CD4-positive, CD25-positive, alpha-beta regulatory T cell (primary cell): ENCODE measurements around the gene AGTPBP1. TPM values are rescaled to one million over a fixed set of nuclear protein-coding genes. Genes with fewer than 3 reads are reported as not detected.

Experiments
- ATAC-seq, 2 donors: fragments of 150-1000 bp; cut with Tn5 transposase; one replicate each; pipeline ENCODE4 v1.10.0; 2021; ENCODE audit warnings: low read depth in 2 of 2, moderate number of reproducible peaks in 2 of 2, moderate library complexity in 1 of 2
- DNase-seq, 3 donors: peaks; one replicate each; pipeline versions ENCODE4 v3.0.0 to v3.0.0-alpha.2; 2012 to 2022; ENCODE audit warnings: mixed read lengths in 1 of 3
- H3K27ac ChIP-seq: one replicate; pipeline ENCODE4 v1.7.0; 2013; ENCODE audit warnings: mild to moderate bottlenecking, low read length; ENCODE audit not compliant: insufficient read depth, poor library complexity, severe bottlenecking
- H3K27me3 ChIP-seq: one replicate; pipeline ENCODE4 v1.7.0; 2013; ENCODE audit warnings: low read length; ENCODE audit not compliant: control insufficient read depth, insufficient read depth
- H3K36me3 ChIP-seq: one replicate; pipeline ENCODE4 v1.7.0; 2013; ENCODE audit warnings: mild to moderate bottlenecking, low read length, moderate library complexity; ENCODE audit not compliant: control insufficient read depth, insufficient read depth
- H3K4me1 ChIP-seq: 2 replicates; pipeline ENCODE4 v1.7.0; 2013; ENCODE audit warnings: mild to moderate bottlenecking, low read length; ENCODE audit not compliant: insufficient read depth, control insufficient read depth, poor library complexity, severe bottlenecking
- H3K4me3 ChIP-seq: one replicate; pipeline ENCODE4 v1.7.0; 2013; ENCODE audit warnings: low read depth, mild to moderate bottlenecking, low read length, moderate library complexity
- H3K9me3 ChIP-seq, 2 experiments: 1 replicate in 1 of 2; 2 replicates in 1 of 2; pipeline ENCODE4 v1.7.0; 2013; ENCODE audit warnings: low read length in 2 of 2, mild to moderate bottlenecking in 1 of 2, moderate library complexity in 1 of 2; ENCODE audit not compliant: control insufficient read depth in 2 of 2
- H3K27ac Mint-ChIP-seq, 3 donors: one replicate each; pipeline ENCODE4 v1.8.0; 2020 to 2022; ENCODE audit warnings: mild to moderate bottlenecking in 3 of 3, mixed read lengths in 3 of 3, moderate library complexity in 2 of 3
- H3K27me3 Mint-ChIP-seq: one replicate; pipeline ENCODE4 v1.8.0; 2022; ENCODE audit warnings: mild to moderate bottlenecking, mixed read lengths
- H3K36me3 Mint-ChIP-seq: one replicate; pipeline ENCODE4 v1.8.0; 2020; ENCODE audit warnings: mixed read lengths
- H3K4me1 Mint-ChIP-seq, 4 donors: one replicate each; pipeline ENCODE4 v1.8.0; 2020 to 2022; ENCODE audit warnings: mixed read lengths in 4 of 4, mild to moderate bottlenecking in 1 of 4
- H3K4me3 Mint-ChIP-seq, 4 donors: one replicate each; pipeline ENCODE4 v1.8.0; 2020 to 2022; ENCODE audit warnings: mild to moderate bottlenecking in 4 of 4, mixed read lengths in 4 of 4, moderate library complexity in 3 of 4
- H3K9me3 Mint-ChIP-seq, 7 donors: one replicate each; pipeline ENCODE4 v1.8.0; 2020 to 2022; ENCODE audit warnings: mixed read lengths in 7 of 7, mild to moderate bottlenecking in 3 of 7, moderate library complexity in 2 of 7
- polyA plus RNA-seq, 4 donors: library from polyadenylated mRNA; unstranded; fragments of 300-500 nt; fragmentation: Illumina TruSeq; gene quantifications; one replicate each; pipeline ENCODE4 v1.2.3, GENCODE V29; 2021
- total RNA-seq: library from RNA; stranded (reverse); gene quantifications from one replicate; pipeline ENCODE4 v1.2.3, GENCODE V29; 2022

The AGTPBP1 gene
- total and polyA plus RNA-seq, 5 donors from 2014 or later, result 21.1 to 55.6 (median 23.4) TPM

DNA sequence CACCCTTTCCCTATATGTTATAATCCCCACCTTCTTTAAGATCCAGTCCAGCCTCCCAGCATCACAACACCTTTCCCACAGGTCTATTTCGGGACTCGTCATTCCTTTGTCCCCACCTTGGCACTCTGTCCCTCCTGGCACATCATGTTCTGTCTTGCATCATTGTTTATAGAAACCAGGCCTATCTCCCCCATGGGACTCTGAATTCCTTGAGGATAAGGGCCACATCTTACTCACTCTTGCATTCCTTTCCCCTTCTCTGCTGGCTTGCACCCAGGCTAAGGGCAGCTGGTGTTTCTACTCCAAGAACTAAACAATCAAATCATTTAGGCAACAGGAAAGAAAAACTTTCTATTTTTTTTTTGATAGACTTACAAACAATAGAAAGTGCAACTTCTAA, 205.7 kb downstream of the AGTPBP1 start:
- Mint-ChIP-seq H3K9me3 (peaks cover 0 to 3% (median 0%) of the 10 kb centered on the region in 7 donors), H3K27ac (no peak overlapping the region), H3K4me1 (no peaks in the 10 kb centered on the region), H3K4me3 (no peak overlapping the region), H3K27me3 (no peaks in the 10 kb centered on the region), H3K36me3 (no peaks in the 10 kb centered on the region)
- ATAC-seq (no peak), DNase-seq (no peak)
- Histone ChIP-seq H3K27me3 (no peaks in the 10 kb centered on the region), H3K27ac (no peak overlapping the region), H3K36me3 (no peaks in the 10 kb centered on the region), H3K4me3 (no peak overlapping the region), H3K4me1 (no peaks in the 10 kb centered on the region), H3K9me3 (no peaks in the 10 kb centered on the region)

DNA sequence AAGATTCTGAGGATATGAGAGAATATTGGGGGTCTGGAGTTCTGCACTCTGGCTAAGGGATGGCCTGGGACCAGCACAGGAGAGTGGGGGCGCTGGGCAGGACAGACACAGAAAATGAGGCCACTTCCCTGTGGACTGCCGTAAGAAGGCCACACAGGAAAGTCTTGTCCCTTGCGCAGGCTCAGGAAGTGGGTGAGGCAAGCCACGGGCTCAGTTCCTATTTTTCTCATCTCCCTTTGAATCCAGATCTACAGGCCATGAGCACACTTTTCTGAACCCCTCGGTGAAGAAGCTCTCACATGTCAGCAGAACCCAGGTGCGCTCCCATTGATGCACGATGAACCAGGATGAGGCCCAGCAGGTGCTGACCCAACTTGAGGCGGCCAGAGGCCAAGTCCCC, 207.4 kb downstream of the AGTPBP1 start:
- H3K27me3 ChIP-seq, result no peaks in the 10 kb centered on the region

DNA sequence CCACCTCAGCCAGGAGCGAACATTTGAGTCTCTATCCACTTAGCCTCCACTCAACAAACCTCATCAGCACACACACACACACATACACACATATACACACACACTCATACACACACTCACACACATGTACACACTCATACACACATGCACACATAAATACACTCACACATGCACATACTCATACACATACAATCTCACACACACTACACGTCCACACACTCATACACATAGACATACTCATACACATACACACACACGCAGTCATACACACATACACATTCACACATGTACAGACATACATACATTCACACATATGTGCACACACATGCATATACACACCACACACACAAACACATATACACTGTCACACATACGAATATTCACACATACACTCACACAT, 208.2 kb downstream of the AGTPBP1 start:
- no peaks in the 10 kb centered on the region for H3K4me1 ChIP-seq
- Mint-ChIP-seq H3K4me1 (no peaks in the 10 kb centered on the region), H3K27me3 (no peaks in the 10 kb centered on the region), H3K9me3 (no peaks in the 10 kb centered on the region), H3K27ac (no peak overlapping the region), H3K36me3 (no peaks in the 10 kb centered on the region), H3K4me3 (no peak overlapping the region)
- ATAC-seq, result no peak
- H3K36me3 ChIP-seq, result no peaks in the 10 kb centered on the region
- no peak for DNase-seq
- H3K27ac ChIP-seq, result no peak overlapping the region
- H3K9me3 ChIP-seq, result no peaks in the 10 kb centered on the region
- H3K4me3 ChIP-seq, result no peak overlapping the region
- H3K27me3 ChIP-seq, result no peaks in the 10 kb centered on the region

More for the DNA sequence above, 207.4 kb downstream of the AGTPBP1 start:
- Histone ChIP-seq H3K4me3 (no peak overlapping the region), H3K27ac (no peak overlapping the region), H3K36me3 (no peaks in the 10 kb centered on the region), H3K4me1 (no peaks in the 10 kb centered on the region), H3K9me3 (no peaks in the 10 kb centered on the region)
- Mint-ChIP-seq H3K36me3 (no peaks in the 10 kb centered on the region), H3K27ac (no peak overlapping the region), H3K27me3 (no peaks in the 10 kb centered on the region), H3K9me3 (no peaks in the 10 kb centered on the region), H3K4me1 (no peaks in the 10 kb centered on the region), H3K4me3 (no peak overlapping the region)
- no peak for DNase-seq
- ATAC-seq, result no peak

- no peaks in the 10 kb centered on the region for H3K4me1 Mint-ChIP-seq
- DNase-seq, result no peak
Measured at GRCh38 chr9:85530721-85531120, 211.0 kb downstream of the AGTPBP1 start.

DNA sequence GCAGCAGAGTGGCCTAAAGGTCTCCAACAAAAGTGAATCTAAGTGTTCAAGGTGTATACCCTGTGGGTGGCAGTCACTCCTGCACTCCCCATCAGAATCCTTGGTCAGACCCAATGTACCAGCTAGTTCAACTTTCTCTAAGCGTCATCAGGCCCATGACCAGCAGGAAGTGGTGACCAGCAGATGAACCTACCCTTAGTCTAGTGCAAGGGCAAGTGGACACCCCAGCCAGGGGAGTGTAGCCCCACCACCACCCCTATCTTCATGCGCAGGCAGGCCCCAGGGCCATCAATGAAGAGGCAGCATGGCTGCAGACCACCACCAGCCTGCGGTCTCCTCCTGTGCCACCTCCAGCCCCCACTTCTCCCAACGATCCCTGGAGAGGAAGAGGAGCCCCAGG, 213.1 kb downstream of the AGTPBP1 start:
- Mint-ChIP-seq H3K36me3 (no peaks in the 10 kb centered on the region), H3K9me3 (no peaks in the 10 kb centered on the region), H3K27ac (no peak overlapping the region), H3K4me3 (no peak overlapping the region), H3K4me1 (no peaks in the 10 kb centered on the region), H3K27me3 (peaks cover 13% of the 10 kb centered on the region)
- Histone ChIP-seq H3K4me1 (no peaks in the 10 kb centered on the region), H3K9me3 (no peaks in the 10 kb centered on the region), H3K27me3 (peaks cover 16% of the 10 kb centered on the region), H3K36me3 (no peaks in the 10 kb centered on the region), H3K27ac (no peak overlapping the region), H3K4me3 (no peak overlapping the region)
- DNase-seq (no peak), ATAC-seq (no peak)

More at GRCh38 chr9:85530721-85531120, 211.0 kb downstream of the AGTPBP1 start:
- Mint-ChIP-seq H3K4me3 (no peak overlapping the region), H3K9me3 (no peaks in the 10 kb centered on the region), H3K36me3 (no peaks in the 10 kb centered on the region), H3K27ac (peak overlapping the region in 1 of 3 donors; percentile 78), H3K27me3 (no peaks in the 10 kb centered on the region)
- Histone ChIP-seq H3K4me3 (no peak overlapping the region), H3K36me3 (no peaks in the 10 kb centered on the region), H3K9me3 (no peaks in the 10 kb centered on the region), H3K4me1 (no peaks in the 10 kb centered on the region), H3K27ac (no peak overlapping the region), H3K27me3 (peaks cover 4% of the 10 kb centered on the region)
- ATAC-seq, result no peak

- no peak for ATAC-seq
- H3K27ac Mint-ChIP-seq, result no peak overlapping the region
Measured at GRCh38 chr9:85528142-85528541, 213.6 kb downstream of the AGTPBP1 start.

GRCh38 chr9:85527331-85528020, 214.3 kb downstream of the AGTPBP1 start:
- ATAC-seq, result no peak
- Mint-ChIP-seq H3K27me3 (peaks cover 22% of the 10 kb centered on the region), H3K27ac (no peak overlapping the region), H3K9me3 (no peaks in the 10 kb centered on the region), H3K4me3 (no peak overlapping the region), H3K4me1 (peaks cover 0 to 4% (median 0%) of the 10 kb centered on the region in 4 donors), H3K36me3 (no peaks in the 10 kb centered on the region)
- no peak overlapping the region for H3K4me3 ChIP-seq
- H3K36me3 ChIP-seq, result no peaks in the 10 kb centered on the region
- H3K27me3 ChIP-seq, result peaks cover 16% of the 10 kb centered on the region
- no peak overlapping the region for H3K27ac ChIP-seq
- H3K4me1 ChIP-seq, result peaks cover 4% of the 10 kb centered on the region
- no peaks in the 10 kb centered on the region for H3K9me3 ChIP-seq
- no peak for DNase-seq

More at GRCh38 chr9:85528142-85528541, 213.6 kb downstream of the AGTPBP1 start:
- H3K4me3 Mint-ChIP-seq, result no peak overlapping the region
- H3K27me3 ChIP-seq, result peaks cover 16% of the 10 kb centered on the region
- no peaks in the 10 kb centered on the region for H3K9me3 Mint-ChIP-seq
- peaks cover 17% of the 10 kb centered on the region for H3K27me3 Mint-ChIP-seq
- H3K4me1 ChIP-seq, result no peaks in the 10 kb centered on the region
- no peak for DNase-seq
- H3K9me3 ChIP-seq, result no peaks in the 10 kb centered on the region
- no peak overlapping the region for H3K4me3 ChIP-seq
- no peaks in the 10 kb centered on the region for H3K36me3 Mint-ChIP-seq
- no peak overlapping the region for H3K27ac ChIP-seq
- H3K4me1 Mint-ChIP-seq, result no peaks in the 10 kb centered on the region
- H3K36me3 ChIP-seq, result no peaks in the 10 kb centered on the region

DNA sequence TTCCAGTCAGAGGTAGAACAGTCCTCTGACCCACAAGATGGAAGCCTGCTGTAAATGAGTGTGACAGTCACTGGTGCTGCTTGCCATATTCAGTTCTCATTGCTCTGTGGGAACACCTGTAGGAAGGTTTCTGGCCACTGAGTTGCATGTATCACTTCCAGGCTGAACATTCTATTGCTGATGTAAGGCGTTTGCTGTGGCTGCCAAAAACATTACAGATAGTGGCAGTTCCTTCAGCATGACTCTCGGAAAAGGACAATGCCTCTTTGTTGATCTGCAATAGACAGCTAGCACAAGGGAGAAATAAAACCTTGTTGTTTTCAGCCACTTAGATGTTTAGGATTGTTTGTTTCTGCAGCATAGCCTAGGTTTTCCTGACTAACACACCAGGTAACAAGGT, 217.2 kb downstream of the AGTPBP1 start:
- H3K27me3 Mint-ChIP-seq, result peaks cover 36% of the 10 kb centered on the region
- no peaks in the 10 kb centered on the region for H3K36me3 ChIP-seq
- no peak for DNase-seq

More for the DNA sequence above, 217.2 kb downstream of the AGTPBP1 start:
- Mint-ChIP-seq H3K4me1 (peaks cover 0 to 10% (median 1%) of the 10 kb centered on the region in 4 donors), H3K36me3 (no peaks in the 10 kb centered on the region), H3K9me3 (no peaks in the 10 kb centered on the region), H3K4me3 (peak overlapping the region in 1 of 4 donors; percentile 2), H3K27ac (no peak overlapping the region)
- Histone ChIP-seq H3K4me1 (peaks cover 6% of the 10 kb centered on the region), H3K9me3 (no peaks in the 10 kb centered on the region), H3K27ac (no peak overlapping the region), H3K27me3 (peaks cover 19% of the 10 kb centered on the region), H3K4me3 (no peak overlapping the region)
- no peak for ATAC-seq
